Astrocyte of the spinal cord (primary cell): Measurements from ENCODE around the gene TYW5.

ENCODE experiments used
- DNase-seq: peaks from one replicate; pipeline ENCODE4 v3.0.0; 2011; ENCODE audit warnings: low read depth, low spot score
- H3K4me3 ChIP-seq: 2 replicates; pipeline ENCODE4 v1.5.1; 2011; ENCODE audit warnings: low read depth, mild to moderate bottlenecking, low read length, moderate library complexity
- CTCF ChIP-seq: IDR thresholded peaks from 2 replicates; pipeline ENCODE4 v1.5.1; 2012; ENCODE audit warnings: low read depth, mild to moderate bottlenecking, low read length, inconsistent platforms
- in situ Hi-C: cut with HindIII; loops from 2 replicates; pipeline ENCODE4 v1.10.0; 2017; ENCODE audit warnings: low sequenced_read_pairs

Gene TYW5

GRCh38 chr2:199962203-199962602 is 6.9 kb upstream of the TYW5 start:
- H3K4me3 ChIP-seq: no peak overlapping the region
- in situ Hi-C loops: no loop called here
- no peak for DNase-seq
- TF ChIP-seq CTCF: no peak

GRCh38 chr2:199958014-199958413 is 2.7 kb upstream of the TYW5 start:
- no peak for TF ChIP-seq CTCF
- in situ Hi-C loops: no loop called here
- DNase-seq: no peak
- no peak overlapping the region for H3K4me3 ChIP-seq

GRCh38 chr2:199956062-199956380 is 730 bp upstream of the TYW5 start:
- DNase-seq: no peak
- TF ChIP-seq CTCF: no peak
- H3K4me3 ChIP-seq: peak overlapping the region; percentile 66
- in situ Hi-C loops: no loop called here

- peak overlapping the region; percentile 66 for H3K4me3 ChIP-seq
- no peak for DNase-seq
- no peak for TF ChIP-seq CTCF
- in situ Hi-C loops: no loop called here
Measured at GRCh38 chr2:199955007-199955338, 318 bp downstream of the TYW5 start.

GRCh38 chr2:199951023-199951422 is 4.3 kb downstream of the TYW5 start:
- DNase-seq: no peak
- no peak overlapping the region for H3K4me3 ChIP-seq
- no peak for TF ChIP-seq CTCF
- in situ Hi-C loops: no loop called here

- no peak overlapping the region for H3K4me3 ChIP-seq
- in situ Hi-C loops: no loop called here
- TF ChIP-seq CTCF: no peak
- no peak for DNase-seq
Measured at GRCh38 chr2:199950396-199950795, 4.9 kb downstream of the TYW5 start.

- H3K4me3 ChIP-seq: no peak overlapping the region
- no peak for TF ChIP-seq CTCF
- in situ Hi-C loops: no loop called here
- DNase-seq: no peak
Measured at GRCh38 chr2:199946836-199947235, 8.5 kb downstream of the TYW5 start.
